GM12892 (cell line): Measurements from ENCODE around the gene NAIF1.

Experiments
- POLR2A ChIP-seq: IDR thresholded peaks from 2 replicates; pipeline ENCODE4 v1.6.1; 2011; ENCODE audit warnings: low read depth, low read length, control low read depth
- POLR2AphosphoS5 ChIP-seq: IDR thresholded peaks from 2 replicates; pipeline ENCODE4 v1.6.1; 2011; ENCODE audit warnings: low read depth, low read length, control low read depth

DNA sequence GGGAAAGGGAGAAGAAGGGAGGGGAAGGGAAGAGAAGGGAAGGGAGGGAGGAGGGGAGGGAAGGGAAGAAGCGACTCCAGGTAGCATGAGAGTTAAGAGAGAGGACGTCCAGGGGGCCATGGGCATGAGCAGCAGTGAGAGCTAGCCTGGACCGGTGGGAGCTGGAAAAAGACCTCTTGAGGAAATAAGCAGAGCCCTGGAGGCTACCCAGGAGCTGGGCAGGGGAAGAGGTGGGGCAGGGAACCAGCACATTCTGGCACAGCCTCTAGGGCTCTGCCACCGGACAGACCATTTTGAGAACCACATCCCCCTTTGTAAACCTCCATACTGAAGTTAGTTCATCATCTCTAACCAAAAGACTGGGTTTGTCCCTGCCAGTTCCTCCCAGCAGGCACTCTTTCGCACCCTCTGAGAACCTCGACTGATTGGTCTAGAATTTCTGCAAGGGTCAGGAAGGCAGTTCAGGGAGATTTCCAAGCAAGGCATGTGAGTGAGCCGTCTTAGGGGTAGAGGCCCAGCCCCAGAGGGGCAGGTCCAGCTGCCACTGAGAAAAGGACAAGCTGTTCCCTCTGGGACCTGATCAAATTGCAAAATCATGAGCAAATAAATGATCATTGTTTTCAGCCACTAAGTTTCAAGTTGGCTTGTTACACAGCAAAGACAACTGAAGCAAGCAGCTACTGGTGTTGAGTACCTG is 11.6 kb downstream of the NAIF1 start:
- TF ChIP-seq POLR2AphosphoS5 = no peak
- no peak for TF ChIP-seq POLR2A
